ENCODE measurements around the gene LRPPRC.

LRPPRC gene

DNA sequence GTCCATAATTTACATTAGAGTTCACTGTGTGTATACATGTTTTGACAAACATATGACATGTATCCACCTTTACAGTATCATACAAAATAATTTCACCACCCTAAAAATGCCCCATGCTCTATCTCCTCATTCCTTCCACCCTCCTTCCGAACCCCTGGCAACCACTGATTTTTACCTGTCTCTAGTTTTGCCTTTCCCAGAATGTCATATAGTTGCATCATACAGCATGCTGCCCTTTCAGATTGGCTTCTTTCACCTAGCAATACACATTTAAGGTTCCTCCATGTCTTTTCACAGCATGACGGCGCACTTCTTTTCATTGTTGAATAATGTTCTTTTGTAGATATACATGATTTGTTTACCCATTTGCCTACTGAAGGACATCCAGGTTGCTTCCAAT is 10.4 kb downstream of the LRPPRC start:
- no peak for DNase-seq (ENCODE audit: extremely low spot score)
- CTCF ChIA-PET: interaction anchor here (1.5 kb wide), 1 partner anchor 19 kb away, joined by 3 read pairs; no protein-coding TSS in a partner anchor
- TF ChIP-seq, protein P1, sequence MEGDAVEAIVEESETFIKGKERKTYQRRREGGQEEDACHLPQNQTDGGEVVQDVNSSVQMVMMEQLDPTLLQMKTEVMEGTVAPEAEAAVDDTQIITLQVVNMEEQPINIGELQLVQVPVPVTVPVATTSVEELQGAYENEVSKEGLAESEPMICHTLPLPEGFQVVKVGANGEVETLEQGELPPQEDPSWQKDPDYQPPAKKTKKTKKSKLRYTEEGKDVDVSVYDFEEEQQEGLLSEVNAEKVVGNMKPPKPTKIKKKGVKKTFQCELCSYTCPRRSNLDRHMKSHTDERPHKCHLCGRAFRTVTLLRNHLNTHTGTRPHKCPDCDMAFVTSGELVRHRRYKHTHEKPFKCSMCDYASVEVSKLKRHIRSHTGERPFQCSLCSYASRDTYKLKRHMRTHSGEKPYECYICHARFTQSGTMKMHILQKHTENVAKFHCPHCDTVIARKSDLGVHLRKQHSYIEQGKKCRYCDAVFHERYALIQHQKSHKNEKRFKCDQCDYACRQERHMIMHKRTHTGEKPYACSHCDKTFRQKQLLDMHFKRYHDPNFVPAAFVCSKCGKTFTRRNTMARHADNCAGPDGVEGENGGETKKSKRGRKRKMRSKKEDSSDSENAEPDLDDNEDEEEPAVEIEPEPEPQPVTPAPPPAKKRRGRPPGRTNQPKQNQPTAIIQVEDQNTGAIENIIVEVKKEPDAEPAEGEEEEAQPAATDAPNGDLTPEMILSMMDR (IDR thresholded peaks at IDR 0.05; ENCODE audit: control extremely low read depth, extremely low read depth, low read depth, missing control alignments): no peak
- POLR2A ChIA-PET: no interaction called here

DNA sequence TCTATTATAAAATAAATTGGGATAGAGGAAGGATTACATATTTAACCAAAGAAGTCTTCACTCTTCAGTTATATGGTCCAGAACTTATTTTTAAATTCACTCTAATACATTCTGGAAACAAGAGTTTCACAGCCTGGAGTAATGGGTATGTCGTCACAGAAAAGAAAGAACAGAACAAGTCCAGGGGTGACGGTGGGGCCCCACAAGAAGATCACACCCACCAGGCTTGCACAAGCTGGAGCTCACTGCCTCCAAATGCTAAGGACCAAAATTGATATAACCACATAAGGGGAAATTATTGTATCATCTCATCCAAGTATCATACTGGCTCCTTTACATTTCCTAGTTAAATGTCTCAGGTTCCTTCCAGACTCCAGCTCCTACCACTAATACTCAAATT is 11.3 kb downstream of the LRPPRC start:
- DNase-seq (ENCODE audit: extremely low spot score): no peak
- CTCF ChIA-PET: no interaction called here
- POLR2A ChIA-PET: no interaction called here
- TF ChIP-seq, protein P1 (IDR thresholded peaks at IDR 0.05; ENCODE audit: control extremely low read depth, extremely low read depth, low read depth, missing control alignments): no peak

DNA sequence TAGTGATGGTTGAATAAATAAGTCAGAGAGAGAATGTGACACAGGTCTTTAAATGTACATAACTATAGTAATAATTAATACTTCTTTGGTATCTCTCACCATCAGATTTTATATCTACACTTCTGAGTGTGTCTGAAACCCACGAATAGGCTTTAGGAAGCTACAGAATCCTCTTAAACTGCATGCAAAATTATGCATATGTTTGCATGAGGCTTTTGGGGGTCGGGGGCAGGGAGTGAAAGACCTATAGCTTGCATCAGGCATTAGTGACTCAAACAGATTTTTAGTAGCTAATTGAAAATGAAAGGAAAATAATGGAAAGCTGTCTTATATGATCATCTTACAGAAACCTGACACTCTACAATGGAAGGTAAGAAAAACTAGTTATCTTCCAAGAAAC is 14.9 kb downstream of the LRPPRC start:
- POLR2A ChIA-PET: no interaction called here
- TF ChIP-seq, protein P1 (IDR thresholded peaks at IDR 0.05; ENCODE audit: control extremely low read depth, extremely low read depth, low read depth, missing control alignments): no peak
- CTCF ChIA-PET: interaction anchor here (0.7 to 1.1 kb wide), 2 partner anchors 14 to 912 kb away, joined by 3 to 4 read pairs; no protein-coding TSS in a partner anchor
- DNase-seq (ENCODE audit: extremely low spot score): no peak

DNA sequence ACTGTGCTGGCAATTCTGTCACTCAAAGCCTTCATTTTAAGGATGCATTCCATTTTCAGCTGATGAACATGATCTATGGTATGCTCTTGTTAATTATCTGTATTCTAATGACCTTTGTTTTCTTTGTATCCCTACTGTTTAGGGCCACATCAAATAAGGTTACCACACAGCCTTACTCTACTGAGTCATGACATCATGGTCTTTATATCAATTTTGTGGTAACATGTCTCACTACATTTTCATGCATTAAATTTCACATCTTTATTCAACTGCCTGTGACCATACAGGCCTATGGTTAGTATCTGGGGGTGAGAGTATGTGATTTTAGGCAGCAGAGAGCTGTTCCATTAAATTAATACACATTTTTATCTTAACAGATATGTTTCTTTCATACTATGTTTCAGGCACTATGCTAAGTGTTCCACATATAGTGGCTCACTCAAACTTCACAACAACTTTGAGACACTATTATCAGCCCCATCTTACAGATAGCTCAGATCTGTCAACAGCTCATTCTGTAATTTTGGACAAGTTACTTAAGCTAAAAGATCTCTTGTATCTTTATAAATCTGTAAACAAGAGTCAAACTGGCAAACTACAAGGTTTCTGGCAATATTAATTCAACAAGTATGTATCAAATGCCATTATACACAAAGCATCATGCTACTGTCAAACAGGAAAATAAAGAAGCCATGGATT is 18.0 kb downstream of the LRPPRC start:
- DNase-seq (ENCODE audit: extremely low spot score): no peak
- ChIA-PET POLR2A (no interaction called here), CTCF (interaction anchor here (0.6 to 1.9 kb wide), 5 partner anchors 11 to 111 kb away, joined by 3 to 8 read pairs (median 3); no protein-coding TSS in a partner anchor)
- TF ChIP-seq, protein P1 (IDR thresholded peaks at IDR 0.05; ENCODE audit: control extremely low read depth, extremely low read depth, low read depth, missing control alignments): no peak

DNA sequence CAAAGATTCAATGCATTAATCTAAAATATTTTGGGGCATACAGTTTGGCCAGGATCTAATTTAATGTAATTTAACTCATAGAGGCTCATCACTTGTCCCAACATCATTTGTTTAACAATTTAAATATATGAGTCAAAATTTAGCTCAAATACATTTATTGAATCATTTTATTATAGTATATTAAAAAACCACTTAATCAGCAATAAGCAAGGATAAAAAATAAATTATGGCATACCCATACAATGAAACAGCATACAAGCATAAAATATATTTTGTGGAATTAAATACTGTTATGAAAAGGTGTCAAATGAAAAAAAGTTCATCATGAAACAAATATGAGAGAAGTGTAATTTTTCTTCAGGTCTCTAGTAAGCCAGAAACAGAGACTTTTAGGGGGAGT is 34.9 kb downstream of the LRPPRC start:
- CTCF ChIA-PET: interaction anchor here (1.1 to 2.8 kb wide), 2 partner anchors 10 to 18 kb away, joined by 6 to 8 read pairs; no protein-coding TSS in a partner anchor
- POLR2A ChIA-PET: no interaction called here
- TF ChIP-seq, protein P1 (IDR thresholded peaks at IDR 0.05; ENCODE audit: control extremely low read depth, extremely low read depth, low read depth, missing control alignments): no peak
- no peak for DNase-seq (ENCODE audit: extremely low spot score)

DNA sequence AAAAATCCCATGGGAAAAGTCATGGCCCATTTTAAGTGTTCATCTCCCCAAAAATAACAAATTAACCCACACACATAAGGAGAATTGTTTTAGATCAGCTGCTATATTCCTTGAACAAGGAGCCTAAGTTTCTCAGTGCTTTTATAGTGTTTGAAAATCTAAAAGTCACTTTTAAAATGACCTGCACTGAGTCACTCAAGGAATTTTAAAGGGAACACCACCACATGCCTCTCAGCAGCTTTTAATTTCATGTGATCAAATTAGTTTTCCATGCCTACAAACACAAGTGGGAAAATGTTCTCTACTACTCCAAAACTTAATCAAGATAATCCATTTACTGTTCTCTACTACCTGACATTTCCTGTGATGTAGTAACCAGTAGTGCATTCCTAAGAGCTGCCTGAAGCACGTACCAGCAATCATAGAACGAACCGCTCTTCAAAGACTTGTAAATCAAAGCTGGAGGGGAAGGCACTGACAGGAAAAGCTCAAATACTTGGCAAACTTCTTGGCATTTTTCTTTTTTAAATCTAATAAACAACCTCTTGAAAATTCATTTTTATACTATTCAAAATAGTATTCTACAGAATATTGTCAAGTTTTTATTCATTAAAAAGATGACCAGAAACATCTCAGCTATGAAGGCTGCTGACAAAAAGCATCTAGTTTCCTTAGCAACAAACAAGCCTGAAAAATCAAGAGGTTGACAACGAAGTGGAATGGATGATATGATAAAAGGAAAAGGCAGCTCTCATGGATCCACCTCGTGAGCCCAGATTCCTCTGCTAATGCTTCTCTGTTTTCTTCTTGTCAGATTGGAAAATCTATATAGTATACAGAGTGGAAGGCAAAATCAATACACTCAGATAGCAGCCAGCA is 37.2 kb downstream of the LRPPRC start:
- TF ChIP-seq, protein P1 (IDR thresholded peaks at IDR 0.05; ENCODE audit: control extremely low read depth, extremely low read depth, low read depth, missing control alignments): no peak
- CTCF ChIA-PET: interaction anchor here (0.8 to 2.8 kb wide), 6 partner anchors 7 to 24 kb away, joined by 3 to 8 read pairs (median 4); no protein-coding TSS in a partner anchor
- POLR2A ChIA-PET: no interaction called here
- DNase-seq (ENCODE audit: extremely low spot score): no peak
